Measurements from ENCODE around the gene OAT. TPM values are rescaled to one million over a fixed set of nuclear protein-coding genes. Genes with fewer than 3 reads are reported as not detected.
"Not testable (repeated sequence)": the region's sequence is repeated elsewhere in the genome, so short reads cannot be mapped to it uniquely, and the experiment has no call there.

The OAT gene
- polyA plus RNA-seq, 1 of the 3 experiments (the other 2 are of a cell fraction): 65.7 TPM

GRCh38 chr10:124369986-124370385, 48.7 kb downstream of the OAT start:
- Histone ChIP-seq H3K9me3 (no peaks in the 10 kb centered on the region), H3K79me2 (ENCODE audit: insufficient read depth) (no peaks in the 10 kb centered on the region), H3K4me2 (no peak overlapping the region), H4K20me1 (ENCODE audit: insufficient read depth) (no peaks in the 10 kb centered on the region), H3K9me2 (no peaks in the 10 kb centered on the region), H3K9ac (no peak overlapping the region), H3K4me1 (ENCODE audit: control insufficient read depth in 1 of 2, insufficient read depth in 2 of 2, low read depth in 1 of 2, low read length in 1 of 2) (no peaks in the 10 kb centered on the region), H3K27ac (ENCODE audit: low read depth in 2 of 2, low read length in 1 of 2) (no peak overlapping the region), H2AFZ (ENCODE audit: low read depth) (no peak overlapping the region), H3K4me3 (ENCODE audit: low read depth in 2 of 2, low read length in 1 of 2) (no peak overlapping the region), H3F3A (replicated peaks; ENCODE audit: insufficient read depth) (no peaks in the 10 kb centered on the region), H3K27me3 (ENCODE audit: insufficient read depth) (no peaks in the 10 kb centered on the region), H3K36me3 (replicated peaks in 1 of 2; ENCODE audit: control insufficient read depth in 1 of 2, insufficient read depth in 2 of 2, low read length in 1 of 2) (no peaks in the 10 kb centered on the region)
- no peak for DNase-seq
- POLR2A ChIA-PET: no interaction called here
- no peak for TF ChIP-seq USF2 (IDR thresholded peaks at IDR 0.05; ENCODE audit: borderline replicate concordance, low read depth, low read length)
- TF ChIP-seq EZH2phosphoT487 (IDR thresholded peaks at IDR 0.05; ENCODE audit: borderline replicate concordance, low read depth): no peak
- no peak for TF ChIP-seq GABPA (IDR thresholded peaks at IDR 0.05; ENCODE audit: low read depth)
- TF ChIP-seq MEF2A (IDR thresholded peaks at IDR 0.05; ENCODE audit: borderline replicate concordance, low read depth): no peak
- TF ChIP-seq FOSL2 (IDR thresholded peaks at IDR 0.05; ENCODE audit: borderline replicate concordance, low read depth): no peak
- no peak for TF ChIP-seq USF1 (IDR thresholded peaks at IDR 0.05; ENCODE audit: borderline replicate concordance, low read depth)
- TF ChIP-seq REST (IDR thresholded peaks at IDR 0.05; ENCODE audit: low read depth, low read length): no peak
- TF ChIP-seq NFIC (IDR thresholded peaks at IDR 0.05; ENCODE audit: borderline replicate concordance): no peak
- no peak for TF ChIP-seq SIN3A (IDR thresholded peaks at IDR 0.05; ENCODE audit: borderline replicate concordance, low read depth, low read length)
- TF ChIP-seq MAX (IDR thresholded peaks at IDR 0.05; ENCODE audit: low read depth): no peak
- TF ChIP-seq JUND (IDR thresholded peaks at IDR 0.05): no peak
- TF ChIP-seq POLR2AphosphoS5 (IDR thresholded peaks at IDR 0.05; ENCODE audit: low read depth, low read length): no peak
- no peak for TF ChIP-seq FOXJ3 (CRISPR knock-in tag; IDR thresholded peaks at IDR 0.05)
- no peak for TF ChIP-seq NRF1 (IDR thresholded peaks at IDR 0.05; ENCODE audit: low read depth, low read length)
- no peak for TF ChIP-seq GATA2 (CRISPR knock-in tag; IDR thresholded peaks at IDR 0.05)
- no peak for TF ChIP-seq SMC3 (IDR thresholded peaks at IDR 0.05; ENCODE audit: low read depth, low read length)
- TF ChIP-seq CHD2 (IDR thresholded peaks at IDR 0.05; ENCODE audit: low read length, partially characterized antibody): no peak
- no peak for TF ChIP-seq RCOR1 (IDR thresholded peaks at IDR 0.05; ENCODE audit: low read length)
- CTCF ChIA-PET: interaction anchor here (1.1 to 1.7 kb wide), 4 partner anchors 19 to 375 kb away, joined by 3 to 4 read pairs (median 4); no protein-coding TSS in a partner anchor
- WGBS (ENCODE audit: low lambda C conversion rate): 46% methylated on average over 4 of the region's 4 CpGs

- CTCF ChIA-PET: interaction anchor here (1.1 to 1.7 kb wide), 3 partner anchors 19 to 375 kb away, joined by 3 to 4 read pairs (median 4); no protein-coding TSS in a partner anchor
- H4K20me1 ChIP-seq (ENCODE audit: insufficient read depth); H3K36me3 ChIP-seq (replicated peaks in 1 of 2; ENCODE audit: control insufficient read depth in 1 of 2, insufficient read depth in 2 of 2, low read length in 1 of 2); H3K79me2 ChIP-seq (ENCODE audit: insufficient read depth); H3K9me3 ChIP-seq; H3K27ac ChIP-seq (ENCODE audit: low read depth in 2 of 2, low read length in 1 of 2); H3F3A ChIP-seq (replicated peaks; ENCODE audit: insufficient read depth); POLR2A ChIA-PET; H3K9ac ChIP-seq; H3K9me2 ChIP-seq; H2AFZ ChIP-seq (ENCODE audit: low read depth); H3K4me2 ChIP-seq; H3K4me3 ChIP-seq (ENCODE audit: low read depth in 2 of 2, low read length in 1 of 2); H3K27me3 ChIP-seq (ENCODE audit: insufficient read depth); DNase-seq; H3K4me1 ChIP-seq (ENCODE audit: control insufficient read depth in 1 of 2, insufficient read depth in 2 of 2, low read depth in 1 of 2, low read length in 1 of 2): not testable (repeated sequence)
- 25% methylated on average over 4 of the region's 4 CpGs for WGBS (ENCODE audit: low lambda C conversion rate)
Observed at GRCh38 chr10:124369533-124369932, 49.2 kb downstream of the OAT start.

All from SK-N-SH (cell line).